Astrocyte (in vitro differentiated cells and primary cell): ENCODE data around the gene GALNT18.

ENCODE experiments used
- EZH2 ChIP-seq: IDR thresholded peaks from 2 replicates; pipeline ENCODE4 v1.6.1; 2012; ENCODE audit warnings: mild to moderate bottlenecking, low read length, inconsistent platforms; ENCODE audit not compliant: insufficient read depth
- TF ChIP-seq, protein P1 (sequence below): IDR thresholded peaks from 2 replicates; pipeline ENCODE4 v1.5.1; 2011; ENCODE audit warnings: low read depth, mild to moderate bottlenecking, inconsistent platforms, low read length, moderate library complexity; ENCODE audit not compliant: insufficient read depth

- TF ChIP-seq, protein P1, sequence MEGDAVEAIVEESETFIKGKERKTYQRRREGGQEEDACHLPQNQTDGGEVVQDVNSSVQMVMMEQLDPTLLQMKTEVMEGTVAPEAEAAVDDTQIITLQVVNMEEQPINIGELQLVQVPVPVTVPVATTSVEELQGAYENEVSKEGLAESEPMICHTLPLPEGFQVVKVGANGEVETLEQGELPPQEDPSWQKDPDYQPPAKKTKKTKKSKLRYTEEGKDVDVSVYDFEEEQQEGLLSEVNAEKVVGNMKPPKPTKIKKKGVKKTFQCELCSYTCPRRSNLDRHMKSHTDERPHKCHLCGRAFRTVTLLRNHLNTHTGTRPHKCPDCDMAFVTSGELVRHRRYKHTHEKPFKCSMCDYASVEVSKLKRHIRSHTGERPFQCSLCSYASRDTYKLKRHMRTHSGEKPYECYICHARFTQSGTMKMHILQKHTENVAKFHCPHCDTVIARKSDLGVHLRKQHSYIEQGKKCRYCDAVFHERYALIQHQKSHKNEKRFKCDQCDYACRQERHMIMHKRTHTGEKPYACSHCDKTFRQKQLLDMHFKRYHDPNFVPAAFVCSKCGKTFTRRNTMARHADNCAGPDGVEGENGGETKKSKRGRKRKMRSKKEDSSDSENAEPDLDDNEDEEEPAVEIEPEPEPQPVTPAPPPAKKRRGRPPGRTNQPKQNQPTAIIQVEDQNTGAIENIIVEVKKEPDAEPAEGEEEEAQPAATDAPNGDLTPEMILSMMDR: no peak
- no peak for TF ChIP-seq EZH2
These were observed 337.3 kb downstream of the GALNT18 start for GRCh38 chr11:11284481-11284880.
